Stimulated activated CD4-positive, alpha-beta T cell treated with anti-CD3 and anti-CD28 coated beads, Interleukin-2, amount 100 ng/mL, for 48 hours (primary cell): ENCODE measurements around the gene PTGER2.

ENCODE experiments used
- DNase-seq, 2 donors: peaks; one replicate each; pipeline ENCODE4 v3.0.0-alpha.2; 2020

The PTGER2 gene

GRCh38 chr14:52307376-52307775 is 6.7 kb upstream of the PTGER2 start:
- no peak for DNase-seq

GRCh38 chr14:52307905-52308304 is 6.2 kb upstream of the PTGER2 start:
- no peak for DNase-seq

GRCh38 chr14:52310541-52310940 is 3.6 kb upstream of the PTGER2 start:
- DNase-seq: no peak

GRCh38 chr14:52312931-52313355 is 1.2 kb upstream of the PTGER2 start:
- DNase-seq: no peak

GRCh38 chr14:52313462-52313861 is 650 bp upstream of the PTGER2 start:
- no peak for DNase-seq

GRCh38 chr14:52314595-52315354 is 663 bp downstream of the PTGER2 start:
- peak in 1 of 2 donors; percentile 25 for DNase-seq

- no peak for DNase-seq
These were observed 1.2 kb downstream of the PTGER2 start for GRCh38 chr14:52315355-52315718.

GRCh38 chr14:52318062-52318461 is 4.0 kb downstream of the PTGER2 start:
- no peak for DNase-seq

GRCh38 chr14:52318826-52319645 is 4.9 kb downstream of the PTGER2 start:
- DNase-seq: no peak

- DNase-seq: no peak
These were observed 5.8 kb downstream of the PTGER2 start for GRCh38 chr14:52319919-52320318.

GRCh38 chr14:52325126-52325525 is 11.0 kb downstream of the PTGER2 start:
- DNase-seq: no peak

- no peak for DNase-seq
These were observed 11.5 kb downstream of the PTGER2 start for GRCh38 chr14:52325630-52326029.

GRCh38 chr14:52327374-52328226 is 13.5 kb downstream of the PTGER2 start:
- DNase-seq: no peak

GRCh38 chr14:52328276-52328675 is 14.2 kb downstream of the PTGER2 start:
- DNase-seq: no peak

- DNase-seq: no peak
These were observed 15.7 kb downstream of the PTGER2 start for GRCh38 chr14:52329678-52330369.

- DNase-seq: no peak
These were observed 18.2 kb downstream of the PTGER2 start for GRCh38 chr14:52332269-52332668.

- DNase-seq: no peak
These were observed 19.0 kb downstream of the PTGER2 start for GRCh38 chr14:52333108-52333507.

- no peak for DNase-seq
These were observed 19.9 kb downstream of the PTGER2 start for GRCh38 chr14:52333823-52334657.

- DNase-seq: no peak
These were observed 22.1 kb downstream of the PTGER2 start for GRCh38 chr14:52336241-52336640.

- no peak for DNase-seq
These were observed 24.1 kb downstream of the PTGER2 start for GRCh38 chr14:52338051-52338681.

- DNase-seq: no peak
These were observed 25.1 kb downstream of the PTGER2 start for GRCh38 chr14:52339262-52339661.
